HepG2 (cell line): ENCODE measurements around the gene CATSPERE. TPM values are rescaled to one million over a fixed set of nuclear protein-coding genes. Genes with fewer than 3 reads are reported as not detected.

Experiments
- AKNA ChIP-seq: sonication (generic); formaldehyde crosslinking; IDR thresholded peaks from 2 replicates; pipeline ENCODE4 v1.4.0; 2020; ENCODE audit warnings: missing genetic modification reagents, borderline replicate concordance
- DRAP1 ChIP-seq: IDR thresholded peaks from 2 replicates; pipeline ENCODE4 v1.6.1; 2016; ENCODE audit warnings: missing genetic modification reagents, missing compliant biosample characterization
- ISX ChIP-seq: sonication (generic); formaldehyde crosslinking; conservative IDR thresholded peaks from 2 replicates; pipeline ENCODE4 v1.5.0; 2020; ENCODE audit warnings: missing genetic modification reagents
- KLF11 ChIP-seq: IDR thresholded peaks from 2 replicates; pipeline ENCODE4 v1.6.1; 2016; ENCODE audit warnings: missing compliant biosample characterization
- MTA3 ChIP-seq: sonication (generic); formaldehyde crosslinking; IDR thresholded peaks from 2 replicates; pipeline ENCODE4 v1.4.0; 2020; ENCODE audit warnings: missing genetic modification reagents
- THAP8 ChIP-seq: sonication (generic); formaldehyde crosslinking; IDR thresholded peaks from 2 replicates; pipeline ENCODE4 v1.5.1; 2020; ENCODE audit warnings: missing genetic modification reagents, mild to moderate bottlenecking, borderline replicate concordance
- THYN1 ChIP-seq: sonication (generic); formaldehyde crosslinking; IDR thresholded peaks from 2 replicates; pipeline ENCODE4 v1.8.1; 2023; ENCODE audit warnings: low read depth, mild to moderate bottlenecking, moderate library complexity, missing genetic modification reagents, borderline replicate concordance
- ZUFSP ChIP-seq: sonication (generic); formaldehyde crosslinking; IDR thresholded peaks from 2 replicates; pipeline ENCODE4 v1.9.0; 2021; ENCODE audit warnings: missing genetic modification reagents, mild to moderate bottlenecking, borderline replicate concordance
- polyA plus RNA-seq, 8 experiments: library from polyadenylated mRNA; depleted of rRNA in 3 of 8; stranded (reverse) in 7 of 8; unstranded in 1 of 8; fragments of >200 nt; fragmentation: Illumina TruSeq in 4 of 8; extraction: Trizol in 4 of 8; gene quantifications; 2 replicates each; pipeline versions ENCODE4 v1.2.1 to v1.2.3, GENCODE V29; 2011 to 2016; ENCODE audit warnings: low read depth in 4 of 8, missing spikeins in 1 of 8, mixed read lengths in 1 of 8; ENCODE audit not compliant: insufficient read depth in 1 of 8
- total RNA-seq, 5 experiments: library from RNA; depleted of rRNA; stranded (reverse); fragments of >200 nt; fragmentation: Illumina TruSeq; extraction: Trizol; gene quantifications; 2 replicates each; pipeline ENCODE4 v1.2.3, GENCODE V29; 2016; ENCODE audit warnings: low read depth in 1 of 5
- TF ChIP-seq, protein P1 (sequence below): sonication (generic); formaldehyde crosslinking; IDR thresholded peaks from 2 replicates; pipeline ENCODE4 v1.5.0; 2020; ENCODE audit warnings: mild to moderate bottlenecking, missing genetic modification reagents
- TF ChIP-seq, protein P2 (sequence below): sonication (generic); formaldehyde crosslinking; IDR thresholded peaks from 2 replicates; pipeline ENCODE4 v1.4.0; 2020; ENCODE audit warnings: low read depth, mild to moderate bottlenecking, missing genetic modification reagents
- TF ChIP-seq, protein P3 (sequence below): sonication (generic); formaldehyde crosslinking; IDR thresholded peaks from 2 replicates; pipeline ENCODE4 v1.5.1; 2020; ENCODE audit warnings: missing genetic modification reagents, mild to moderate bottlenecking, borderline replicate concordance
- TF ChIP-seq, protein P4 (sequence below): sonication (generic); formaldehyde crosslinking; IDR thresholded peaks from 2 replicates; pipeline ENCODE4 v1.5.0; 2020; ENCODE audit warnings: mild to moderate bottlenecking, missing genetic modification reagents

The CATSPERE gene
- total and polyA plus RNA-seq, 2 of the 13 experiments (the other 11 are each of a cell fraction or from before 2014, with no cell fraction given), result 0.34 to 0.51 TPM

GRCh38 chr1:244451539-244451950 is 9.5 kb upstream of the CATSPERE start, which contains the start of gene ADSS2 (continued):
- TF ChIP-seq ZUFSP (CRISPR knock-in tag) (no peak), THYN1 (CRISPR knock-in tag) (no peak), ISX (no peak), MTA3 (CRISPR knock-in tag) (no peak), DRAP1 (no peak), THAP8 (CRISPR knock-in tag) (no peak), KLF11 (CRISPR knock-in tag) (no peak), AKNA (CRISPR knock-in tag) (no peak)
- TF ChIP-seq, protein P1, sequence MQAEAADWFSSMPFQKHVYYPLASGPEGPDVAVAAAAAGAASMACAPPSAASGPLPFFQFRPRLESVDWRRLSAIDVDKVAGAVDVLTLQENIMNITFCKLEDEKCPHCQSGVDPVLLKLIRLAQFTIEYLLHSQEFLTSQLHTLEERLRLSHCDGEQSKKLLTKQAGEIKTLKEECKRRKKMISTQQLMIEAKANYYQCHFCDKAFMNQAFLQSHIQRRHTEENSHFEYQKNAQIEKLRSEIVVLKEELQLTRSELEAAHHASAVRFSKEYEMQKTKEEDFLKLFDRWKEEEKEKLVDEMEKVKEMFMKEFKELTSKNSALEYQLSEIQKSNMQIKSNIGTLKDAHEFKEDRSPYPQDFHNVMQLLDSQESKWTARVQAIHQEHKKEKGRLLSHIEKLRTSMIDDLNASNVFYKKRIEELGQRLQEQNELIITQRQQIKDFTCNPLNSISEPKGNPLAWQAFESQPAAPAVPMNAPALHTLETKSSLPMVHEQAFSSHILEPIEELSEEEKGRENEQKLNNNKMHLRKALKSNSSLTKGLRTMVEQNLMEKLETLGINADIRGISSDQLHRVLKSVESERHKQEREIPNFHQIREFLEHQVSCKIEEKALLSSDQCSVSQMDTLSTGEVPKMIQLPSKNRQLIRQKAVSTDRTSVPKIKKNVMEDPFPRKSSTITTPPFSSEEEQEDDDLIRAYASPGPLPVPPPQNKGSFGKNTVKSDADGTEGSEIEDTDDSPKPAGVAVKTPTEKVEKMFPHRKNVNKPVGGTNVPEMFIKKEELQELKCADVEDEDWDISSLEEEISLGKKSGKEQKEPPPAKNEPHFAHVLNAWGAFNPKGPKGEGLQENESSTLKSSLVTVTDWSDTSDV (CRISPR knock-in tag), result peak; percentile 69; the same call in 1 of the 2 replicates
- TF ChIP-seq, protein P2, sequence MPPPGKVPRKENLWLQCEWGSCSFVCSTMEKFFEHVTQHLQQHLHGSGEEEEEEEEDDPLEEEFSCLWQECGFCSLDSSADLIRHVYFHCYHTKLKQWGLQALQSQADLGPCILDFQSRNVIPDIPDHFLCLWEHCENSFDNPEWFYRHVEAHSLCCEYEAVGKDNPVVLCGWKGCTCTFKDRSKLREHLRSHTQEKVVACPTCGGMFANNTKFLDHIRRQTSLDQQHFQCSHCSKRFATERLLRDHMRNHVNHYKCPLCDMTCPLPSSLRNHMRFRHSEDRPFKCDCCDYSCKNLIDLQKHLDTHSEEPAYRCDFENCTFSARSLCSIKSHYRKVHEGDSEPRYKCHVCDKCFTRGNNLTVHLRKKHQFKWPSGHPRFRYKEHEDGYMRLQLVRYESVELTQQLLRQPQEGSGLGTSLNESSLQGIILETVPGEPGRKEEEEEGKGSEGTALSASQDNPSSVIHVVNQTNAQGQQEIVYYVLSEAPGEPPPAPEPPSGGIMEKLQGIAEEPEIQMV (CRISPR knock-in tag), result no peak
- TF ChIP-seq, protein P3, sequence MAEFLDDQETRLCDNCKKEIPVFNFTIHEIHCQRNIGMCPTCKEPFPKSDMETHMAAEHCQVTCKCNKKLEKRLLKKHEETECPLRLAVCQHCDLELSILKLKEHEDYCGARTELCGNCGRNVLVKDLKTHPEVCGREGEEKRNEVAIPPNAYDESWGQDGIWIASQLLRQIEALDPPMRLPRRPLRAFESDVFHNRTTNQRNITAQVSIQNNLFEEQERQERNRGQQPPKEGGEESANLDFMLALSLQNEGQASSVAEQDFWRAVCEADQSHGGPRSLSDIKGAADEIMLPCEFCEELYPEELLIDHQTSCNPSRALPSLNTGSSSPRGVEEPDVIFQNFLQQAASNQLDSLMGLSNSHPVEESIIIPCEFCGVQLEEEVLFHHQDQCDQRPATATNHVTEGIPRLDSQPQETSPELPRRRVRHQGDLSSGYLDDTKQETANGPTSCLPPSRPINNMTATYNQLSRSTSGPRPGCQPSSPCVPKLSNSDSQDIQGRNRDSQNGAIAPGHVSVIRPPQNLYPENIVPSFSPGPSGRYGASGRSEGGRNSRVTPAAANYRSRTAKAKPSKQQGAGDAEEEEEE (CRISPR knock-in tag), result no peak
- TF ChIP-seq, protein P4, sequence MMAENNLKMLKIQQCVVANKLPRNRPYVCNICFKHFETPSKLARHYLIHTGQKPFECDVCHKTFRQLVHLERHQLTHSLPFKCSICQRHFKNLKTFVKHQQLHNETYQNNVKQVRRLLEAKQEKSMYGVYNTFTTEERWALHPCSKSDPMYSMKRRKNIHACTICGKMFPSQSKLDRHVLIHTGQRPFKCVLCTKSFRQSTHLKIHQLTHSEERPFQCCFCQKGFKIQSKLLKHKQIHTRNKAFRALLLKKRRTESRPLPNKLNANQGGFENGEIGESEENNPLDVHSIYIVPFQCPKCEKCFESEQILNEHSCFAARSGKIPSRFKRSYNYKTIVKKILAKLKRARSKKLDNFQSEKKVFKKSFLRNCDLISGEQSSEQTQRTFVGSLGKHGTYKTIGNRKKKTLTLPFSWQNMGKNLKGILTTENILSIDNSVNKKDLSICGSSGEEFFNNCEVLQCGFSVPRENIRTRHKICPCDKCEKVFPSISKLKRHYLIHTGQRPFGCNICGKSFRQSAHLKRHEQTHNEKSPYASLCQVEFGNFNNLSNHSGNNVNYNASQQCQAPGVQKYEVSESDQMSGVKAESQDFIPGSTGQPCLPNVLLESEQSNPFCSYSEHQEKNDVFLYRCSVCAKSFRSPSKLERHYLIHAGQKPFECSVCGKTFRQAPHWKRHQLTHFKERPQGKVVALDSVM (CRISPR knock-in tag), result peak; percentile 9; the same call in 1 of the 2 replicates
